Ishikawa (cell line): ENCODE measurements around the gene SH3BP4.

Experiments
- CEBPB ChIP-seq: IDR thresholded peaks from 2 replicates; pipeline ENCODE4 v1.6.1; 2012
- CREB1 ChIP-seq: IDR thresholded peaks from 2 replicates; pipeline ENCODE4 v1.6.1; 2012; ENCODE audit warnings: low read depth
- EGR1 ChIP-seq: IDR thresholded peaks from 2 replicates; pipeline ENCODE4 v1.6.1; 2012
- EP300 ChIP-seq: IDR thresholded peaks from 2 replicates; pipeline ENCODE4 v1.6.1; 2012; ENCODE audit warnings: borderline replicate concordance
- FOXM1 ChIP-seq: IDR thresholded peaks from 2 replicates; pipeline ENCODE4 v1.6.1; 2012; ENCODE audit warnings: low read depth, borderline replicate concordance
- MAX ChIP-seq: IDR thresholded peaks from 2 replicates; pipeline ENCODE4 v1.6.1; 2012
- NFIC ChIP-seq: IDR thresholded peaks from 2 replicates; pipeline ENCODE4 v1.6.1; 2012
- RAD21 ChIP-seq: IDR thresholded peaks from 2 replicates; pipeline ENCODE4 v1.6.1; 2012; ENCODE audit warnings: low read depth
- REST ChIP-seq: IDR thresholded peaks from 2 replicates; pipeline ENCODE4 v1.6.1; 2012; ENCODE audit warnings: low read depth, mild to moderate bottlenecking
- TAF1 ChIP-seq: IDR thresholded peaks from 2 replicates; pipeline ENCODE4 v1.6.1; 2012; ENCODE audit warnings: low read depth, mild to moderate bottlenecking
- YY1 ChIP-seq: IDR thresholded peaks from 2 replicates; pipeline ENCODE4 v1.6.1; 2012; ENCODE audit warnings: low read depth
- ZBTB7A ChIP-seq: IDR thresholded peaks from 2 replicates; pipeline ENCODE4 v1.6.1; 2012; ENCODE audit warnings: low read depth
- TF ChIP-seq, protein P1 (sequence below): IDR thresholded peaks from 2 replicates; pipeline ENCODE4 v1.6.1; 2012

- TF ChIP-seq NFIC (no peak), MAX (no peak), TAF1 (no peak), ZBTB7A (no peak), EGR1 (no peak), RAD21 (no peak), CREB1 (no peak), REST (no peak), YY1 (no peak), EP300 (no peak), CEBPB (no peak), FOXM1 (no peak)
- TF ChIP-seq, protein P1, sequence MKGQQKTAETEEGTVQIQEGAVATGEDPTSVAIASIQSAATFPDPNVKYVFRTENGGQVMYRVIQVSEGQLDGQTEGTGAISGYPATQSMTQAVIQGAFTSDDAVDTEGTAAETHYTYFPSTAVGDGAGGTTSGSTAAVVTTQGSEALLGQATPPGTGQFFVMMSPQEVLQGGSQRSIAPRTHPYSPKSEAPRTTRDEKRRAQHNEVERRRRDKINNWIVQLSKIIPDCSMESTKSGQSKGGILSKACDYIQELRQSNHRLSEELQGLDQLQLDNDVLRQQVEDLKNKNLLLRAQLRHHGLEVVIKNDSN: no peak
Observed at GRCh38 chr2:234961784-234962183, 10.0 kb downstream of the SH3BP4 start.
